OCI-LY3 (cell line): ENCODE data around the gene SOAT1.

Source experiments
- EZH2phosphoT487 ChIP-seq: fragments of 200-600 bp; shearing (Covaris generic); IDR thresholded peaks from 2 replicates; pipeline ENCODE4 v1.6.1; 2018; ENCODE audit warnings: antibody characterized with exemption, mixed run types, low read depth
- TF ChIP-seq, protein P1 (sequence below): fragments of 200-600, 300-600 bp; sonication (generic); IDR thresholded peaks from 2 replicates; pipeline ENCODE4 v1.5.1; 2014; ENCODE audit warnings: antibody characterized with exemption, low read length, low read depth

DNA sequence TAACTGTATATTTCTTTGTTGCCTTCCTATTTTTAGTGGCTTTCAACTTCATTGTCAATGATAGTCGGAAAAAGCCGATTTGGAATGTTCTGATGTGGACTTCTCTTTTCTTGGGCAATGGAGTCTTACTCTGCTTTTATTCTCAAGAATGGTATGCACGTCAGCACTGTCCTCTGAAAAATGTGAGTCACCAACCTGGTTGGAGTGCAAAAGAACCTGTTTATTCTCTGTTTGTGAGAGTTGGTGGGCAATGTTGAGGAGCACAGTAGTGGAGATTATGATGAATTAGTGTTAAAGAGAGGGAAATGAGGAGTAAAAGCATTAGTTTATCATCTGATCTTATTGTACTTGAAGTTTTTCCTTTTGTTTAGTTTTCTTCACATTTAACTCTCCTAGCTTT, 57.7 kb downstream of the SOAT1 start:
- TF ChIP-seq, protein P1, sequence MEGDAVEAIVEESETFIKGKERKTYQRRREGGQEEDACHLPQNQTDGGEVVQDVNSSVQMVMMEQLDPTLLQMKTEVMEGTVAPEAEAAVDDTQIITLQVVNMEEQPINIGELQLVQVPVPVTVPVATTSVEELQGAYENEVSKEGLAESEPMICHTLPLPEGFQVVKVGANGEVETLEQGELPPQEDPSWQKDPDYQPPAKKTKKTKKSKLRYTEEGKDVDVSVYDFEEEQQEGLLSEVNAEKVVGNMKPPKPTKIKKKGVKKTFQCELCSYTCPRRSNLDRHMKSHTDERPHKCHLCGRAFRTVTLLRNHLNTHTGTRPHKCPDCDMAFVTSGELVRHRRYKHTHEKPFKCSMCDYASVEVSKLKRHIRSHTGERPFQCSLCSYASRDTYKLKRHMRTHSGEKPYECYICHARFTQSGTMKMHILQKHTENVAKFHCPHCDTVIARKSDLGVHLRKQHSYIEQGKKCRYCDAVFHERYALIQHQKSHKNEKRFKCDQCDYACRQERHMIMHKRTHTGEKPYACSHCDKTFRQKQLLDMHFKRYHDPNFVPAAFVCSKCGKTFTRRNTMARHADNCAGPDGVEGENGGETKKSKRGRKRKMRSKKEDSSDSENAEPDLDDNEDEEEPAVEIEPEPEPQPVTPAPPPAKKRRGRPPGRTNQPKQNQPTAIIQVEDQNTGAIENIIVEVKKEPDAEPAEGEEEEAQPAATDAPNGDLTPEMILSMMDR = no peak
- TF ChIP-seq EZH2phosphoT487 = no peak
